Fibroblast of skin of right quadriceps (primary cell): ENCODE results near the gene OR2A14.
"Not testable (repeated sequence)": the region's sequence is repeated elsewhere in the genome, so short reads cannot be mapped to it uniquely, and the experiment has no call there.

Experiments used
- DNase-seq: peaks from one replicate; pipeline ENCODE4 v3.0.0-alpha.2; 2013

OR2A14 gene

DNA sequence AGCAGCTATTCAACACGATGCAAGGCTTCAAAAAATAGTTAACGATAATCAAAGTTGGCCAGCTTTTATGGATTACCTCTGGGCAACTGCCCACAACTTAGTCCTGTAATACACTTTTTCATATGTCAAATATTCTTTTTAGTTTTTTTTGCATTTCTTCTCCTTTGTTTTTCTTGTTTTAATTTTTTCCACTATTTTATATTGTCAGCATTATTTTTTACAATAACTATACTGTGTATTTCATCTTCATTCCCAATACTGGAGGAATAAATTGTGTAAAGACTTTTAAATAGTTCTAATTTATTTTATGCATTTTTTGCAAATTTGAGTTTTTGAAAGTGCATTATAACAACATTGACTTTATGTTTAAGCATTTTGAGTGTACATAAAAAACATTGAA, 41.8 kb downstream of the OR2A14 start:
- no peak for DNase-seq

DNA sequence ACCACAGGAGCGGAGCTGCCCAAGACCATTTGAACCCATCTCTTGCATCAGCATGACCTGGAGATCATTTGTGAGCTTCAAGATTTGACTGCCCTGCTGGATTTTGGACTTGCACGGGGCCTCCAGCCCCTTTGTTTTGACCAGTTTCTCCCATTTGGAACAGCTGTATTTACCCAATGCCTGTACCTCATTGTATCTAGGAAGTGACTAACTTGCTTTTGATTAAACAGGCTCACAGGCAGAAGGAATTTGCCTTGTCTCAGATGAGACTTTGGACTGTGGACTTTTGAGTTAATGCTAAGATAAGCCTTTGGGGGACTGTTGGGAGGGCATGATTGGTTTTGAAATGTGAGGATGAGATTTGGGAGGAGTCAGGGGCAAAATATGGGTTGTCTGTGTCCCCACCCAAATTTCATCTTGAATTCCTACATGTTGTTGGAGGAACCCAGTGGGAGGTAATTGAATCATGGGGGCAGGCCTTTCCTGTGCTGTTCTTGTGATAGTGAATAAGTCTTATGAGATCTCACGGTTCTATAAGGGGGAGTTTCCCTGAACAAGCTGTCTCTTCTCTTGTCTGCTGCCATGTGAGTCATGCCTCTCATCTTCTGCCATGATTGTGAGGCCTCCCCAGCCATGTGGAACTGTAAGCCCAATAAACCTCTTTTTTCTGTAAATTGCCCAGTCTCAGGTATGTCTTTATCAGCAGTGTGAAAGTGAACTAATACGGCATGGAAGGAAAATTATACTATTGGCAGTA, 48.8 kb downstream of the OR2A14 start:
- DNase-seq = not testable (repeated sequence)

DNA sequence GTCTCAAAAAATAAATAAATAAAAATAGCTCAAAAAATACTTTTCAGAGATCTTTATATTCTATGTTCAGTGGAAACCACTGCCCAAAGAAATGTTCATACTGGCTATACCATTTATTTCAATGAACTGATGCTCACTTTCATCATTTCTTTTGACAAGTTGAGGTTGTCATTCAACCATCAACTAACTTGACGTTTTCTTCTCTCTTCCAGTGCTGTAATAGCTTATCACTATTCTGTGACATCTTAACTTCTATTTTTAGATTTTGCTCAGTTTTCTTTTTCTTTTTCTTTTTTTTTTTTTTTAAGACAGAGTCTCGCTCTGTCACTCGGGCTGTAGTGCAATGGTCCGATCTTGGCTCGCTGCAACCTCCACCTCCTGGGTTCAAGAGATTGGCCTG, 51.6 kb downstream of the OR2A14 start:
- no peak for DNase-seq

DNA sequence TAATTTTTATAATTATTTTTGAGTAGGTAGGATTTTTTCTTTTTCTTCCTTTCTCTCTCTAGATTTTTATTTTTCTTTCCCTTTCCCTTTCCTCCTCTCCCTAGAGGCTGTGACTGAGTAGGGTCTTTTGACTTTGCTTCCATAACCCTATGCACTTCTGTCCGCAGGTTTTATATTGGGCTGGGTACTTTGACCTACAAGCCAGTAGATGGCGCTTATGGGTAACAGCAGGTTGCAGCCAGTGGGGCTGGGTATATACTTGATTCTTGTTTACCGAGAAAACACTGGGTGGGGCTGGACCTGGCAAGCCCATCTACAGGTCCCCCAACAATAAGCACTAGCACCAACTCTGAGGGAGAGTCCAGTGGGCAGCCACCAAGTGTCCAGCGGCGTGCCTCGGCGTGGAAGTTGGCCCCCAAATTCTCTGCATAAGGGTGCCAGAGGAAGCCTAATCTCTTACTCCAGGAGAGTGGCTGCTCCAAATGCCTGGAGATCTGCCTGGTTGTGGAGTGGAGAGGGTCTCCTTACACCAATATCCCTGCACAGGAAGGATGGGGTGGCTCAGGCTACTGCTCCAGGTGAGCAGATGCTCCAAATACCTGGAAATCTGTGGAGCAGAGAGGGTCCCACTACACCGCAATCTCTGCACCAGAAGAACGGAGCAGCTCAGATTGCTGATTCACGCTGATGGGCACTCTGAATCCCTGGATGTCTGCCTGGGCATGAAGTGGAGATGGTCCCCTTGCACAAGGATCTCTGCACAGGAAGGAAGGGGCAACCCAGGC, 55.6 kb downstream of the OR2A14 start:
- peak; percentile 10 for DNase-seq

DNA sequence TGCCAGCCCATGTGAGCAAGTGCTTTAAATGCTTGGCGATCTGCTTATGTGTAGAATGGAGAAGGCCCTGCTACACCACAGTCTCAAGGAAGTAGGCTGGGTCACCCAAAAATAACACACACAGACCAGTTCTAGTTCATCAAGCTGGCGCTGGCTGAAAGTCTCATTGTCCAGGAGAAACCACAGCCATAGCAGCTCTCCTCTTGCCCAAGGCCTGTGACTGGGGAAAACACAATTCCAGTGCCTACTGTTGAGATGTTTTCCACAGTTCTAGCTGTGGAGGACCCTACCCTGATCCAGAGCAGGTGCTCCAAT, 56.1 kb downstream of the OR2A14 start:
- not testable (repeated sequence) for DNase-seq
